ENCODE results near the gene CD48.
"Not testable (repeated sequence)": the region's sequence is repeated elsewhere in the genome, so short reads cannot be mapped to it uniquely, and the experiment has no call there.

Gene CD48

DNA sequence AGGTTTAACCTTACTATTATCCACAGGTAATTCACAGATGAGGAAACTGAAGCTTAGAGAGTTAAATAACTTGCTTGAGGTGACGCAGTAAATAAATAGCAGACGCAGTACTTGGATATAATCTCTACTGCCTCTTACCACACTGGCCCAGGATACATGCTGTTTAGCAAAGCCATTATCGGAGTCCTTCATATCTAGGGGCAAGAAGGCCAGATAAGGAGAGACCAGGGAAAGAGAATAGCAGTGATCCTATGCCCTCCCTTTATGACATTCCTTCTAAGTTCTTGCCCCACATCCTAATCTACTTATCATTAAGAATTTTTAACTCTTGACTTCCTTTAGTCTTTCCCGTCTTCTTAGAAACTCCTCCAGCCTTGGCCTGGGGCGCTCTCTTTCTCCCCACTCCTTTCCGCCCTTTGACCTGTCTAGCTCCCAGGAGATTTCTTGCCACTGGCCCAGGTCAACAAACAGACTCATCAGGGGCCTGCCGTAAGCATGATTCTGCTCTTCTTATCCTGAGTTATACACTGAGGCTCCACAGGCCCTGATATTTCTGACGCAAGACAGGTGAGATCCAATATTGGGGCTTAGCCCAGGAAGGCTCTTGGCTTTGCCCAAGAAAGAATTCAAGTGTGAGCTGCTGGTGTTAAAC is 53.3 kb downstream of the CD48 start:
- no peak for DNase-seq (ENCODE audit: low read depth in 1 of 2, low spot score in 1 of 2)

DNA sequence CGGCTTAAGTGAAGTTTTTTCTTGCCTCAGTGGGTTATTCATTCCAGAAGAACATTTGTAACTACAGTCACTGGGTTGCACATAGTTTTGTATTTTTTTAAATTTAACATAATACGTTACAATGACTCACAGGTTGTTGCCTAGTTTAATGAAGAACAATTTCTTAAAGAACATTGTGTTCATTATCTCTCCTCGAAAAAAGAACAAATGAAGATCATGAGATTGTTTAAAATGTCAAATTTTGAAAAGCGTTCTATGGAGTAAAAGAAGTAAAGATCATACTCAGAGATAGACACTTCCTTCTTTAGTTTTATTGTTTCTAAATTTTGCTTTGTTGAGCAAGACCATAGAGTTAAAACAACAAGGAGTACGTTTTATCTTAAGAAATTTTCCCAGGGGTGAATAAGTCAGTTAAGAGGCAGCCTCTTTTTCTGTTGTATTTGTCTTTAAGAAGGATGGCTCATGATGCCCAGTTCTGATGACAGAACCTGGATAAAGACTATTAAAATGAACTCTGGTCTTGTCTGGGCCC is 54.3 kb downstream of the CD48 start:
- DNase-seq (ENCODE audit: low read depth in 1 of 2, low spot score in 1 of 2), result no peak

GRCh38 chr1:160656737-160657136 is 54.9 kb downstream of the CD48 start:
- no peak for DNase-seq (ENCODE audit: low read depth in 1 of 2, low spot score in 1 of 2)

GRCh38 chr1:160653620-160654016 is 58.0 kb downstream of the CD48 start:
- DNase-seq (ENCODE audit: low read depth in 1 of 2, low spot score in 1 of 2), result no peak

DNA sequence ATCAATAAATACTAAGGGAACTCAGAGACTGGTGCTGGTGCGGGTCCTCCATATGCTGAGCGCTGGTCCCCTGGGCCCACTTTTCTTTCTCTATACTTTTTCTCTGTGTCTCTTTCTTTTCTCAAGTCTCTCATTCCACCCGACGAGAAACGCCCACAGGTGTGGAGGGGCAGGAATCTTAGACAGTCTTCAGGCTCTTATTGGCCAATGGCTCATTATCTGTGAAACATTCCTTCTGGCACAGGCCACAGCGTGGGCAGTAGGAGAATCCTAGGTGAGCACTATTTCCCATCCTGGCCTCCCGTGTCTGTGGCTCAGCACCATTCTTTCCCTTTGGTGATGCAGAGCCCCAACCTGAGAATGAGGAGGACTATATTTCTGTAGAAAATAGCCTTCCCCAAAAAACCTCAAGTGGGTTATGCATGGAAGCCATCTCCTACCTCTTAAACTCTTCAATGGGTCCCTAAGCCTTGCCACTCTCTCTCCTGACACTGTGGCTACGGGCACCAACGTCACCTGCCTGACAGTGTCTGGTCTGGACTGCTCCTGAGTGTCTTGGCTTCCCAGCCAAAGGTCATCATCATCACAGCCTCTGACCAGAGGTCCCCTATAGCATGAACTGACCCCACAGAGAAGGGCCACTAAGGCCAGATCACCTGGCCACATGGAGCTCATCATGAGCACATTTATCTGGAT is 58.5 kb downstream of the CD48 start:
- DNase-seq (ENCODE audit: low read depth in 1 of 2, low spot score in 1 of 2), result no peak

DNA sequence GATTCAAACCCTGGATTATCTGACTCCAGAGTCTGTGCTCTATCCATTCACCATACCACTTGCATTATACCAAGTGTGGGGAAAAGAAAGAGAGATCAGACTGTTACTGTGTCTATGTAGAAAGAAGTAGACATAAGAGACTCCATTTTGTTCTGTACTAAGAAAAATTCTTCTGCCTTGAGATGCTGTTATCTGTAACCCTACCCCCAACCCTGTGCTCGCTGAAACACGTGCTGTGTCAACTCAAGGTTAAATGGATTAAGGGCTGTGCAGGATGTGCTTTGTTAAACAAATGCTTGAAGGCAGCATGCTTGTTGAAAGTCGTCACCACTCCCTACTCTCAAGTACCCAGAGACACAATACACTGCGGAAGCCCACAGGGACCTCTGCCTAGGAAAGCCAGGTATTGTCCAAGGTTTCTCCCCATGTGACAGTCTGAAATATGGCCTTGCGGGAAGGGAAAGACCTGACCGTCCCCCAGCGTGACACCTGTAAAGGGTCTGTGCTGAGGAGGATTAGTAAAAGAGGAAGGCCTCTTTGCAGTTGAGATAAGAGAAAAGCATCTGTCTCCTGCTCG is 59.5 kb downstream of the CD48 start:
- DNase-seq (ENCODE audit: low read depth in 1 of 2, low spot score in 1 of 2), result not testable (repeated sequence)

DNA sequence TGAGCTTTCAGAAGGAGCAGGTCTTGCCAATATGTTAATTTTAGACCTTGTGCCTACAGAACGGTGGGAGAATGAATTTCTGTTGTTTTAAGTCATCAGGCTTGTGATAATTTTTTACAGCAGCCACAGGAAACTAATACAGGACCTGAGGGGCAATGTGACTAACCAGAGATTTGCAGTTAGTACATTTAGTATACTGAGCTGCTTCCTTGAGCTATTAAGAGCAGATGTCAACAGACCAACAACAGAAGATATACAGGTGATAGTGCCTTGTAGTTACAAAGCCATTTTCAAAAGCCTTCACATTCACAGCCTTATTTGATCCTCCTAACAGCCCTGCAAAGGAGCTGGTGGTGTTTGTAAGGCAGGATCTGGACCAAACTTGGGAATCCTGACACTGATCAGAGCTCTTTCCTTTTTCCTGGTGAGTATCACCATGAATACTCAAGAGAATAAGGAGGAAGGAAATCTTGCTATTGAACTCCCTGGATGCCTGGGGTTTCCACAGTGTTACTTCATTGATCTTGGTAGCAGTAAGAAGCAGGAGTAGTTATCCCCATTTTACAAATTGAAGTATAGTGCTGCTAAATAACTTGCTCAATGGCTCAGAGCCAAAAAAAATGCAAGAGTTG is 60.1 kb downstream of the CD48 start:
- no peak for DNase-seq (ENCODE audit: low read depth in 1 of 2, low spot score in 1 of 2)

- DNase-seq (ENCODE audit: low read depth in 1 of 2, low spot score in 1 of 2), result no peak
These were observed 64.3 kb downstream of the CD48 start for GRCh38 chr1:160647329-160647720.

- peak in 1 of 2 donors; percentile 42 for DNase-seq (ENCODE audit: low read depth in 1 of 2, low spot score in 1 of 2)
These were observed 64.8 kb downstream of the CD48 start, which contains the start of gene SLAMF1 for GRCh38 chr1:160646711-160647328. TSS of gene SLAMF1 (minus strand) at chr1:160647044. CDS start at chr1:160646945, 99 bp downstream.

- no peak for DNase-seq (ENCODE audit: low read depth in 1 of 2, low spot score in 1 of 2)
These were observed 65.4 kb downstream of the CD48 start for GRCh38 chr1:160646180-160646579.

DNA sequence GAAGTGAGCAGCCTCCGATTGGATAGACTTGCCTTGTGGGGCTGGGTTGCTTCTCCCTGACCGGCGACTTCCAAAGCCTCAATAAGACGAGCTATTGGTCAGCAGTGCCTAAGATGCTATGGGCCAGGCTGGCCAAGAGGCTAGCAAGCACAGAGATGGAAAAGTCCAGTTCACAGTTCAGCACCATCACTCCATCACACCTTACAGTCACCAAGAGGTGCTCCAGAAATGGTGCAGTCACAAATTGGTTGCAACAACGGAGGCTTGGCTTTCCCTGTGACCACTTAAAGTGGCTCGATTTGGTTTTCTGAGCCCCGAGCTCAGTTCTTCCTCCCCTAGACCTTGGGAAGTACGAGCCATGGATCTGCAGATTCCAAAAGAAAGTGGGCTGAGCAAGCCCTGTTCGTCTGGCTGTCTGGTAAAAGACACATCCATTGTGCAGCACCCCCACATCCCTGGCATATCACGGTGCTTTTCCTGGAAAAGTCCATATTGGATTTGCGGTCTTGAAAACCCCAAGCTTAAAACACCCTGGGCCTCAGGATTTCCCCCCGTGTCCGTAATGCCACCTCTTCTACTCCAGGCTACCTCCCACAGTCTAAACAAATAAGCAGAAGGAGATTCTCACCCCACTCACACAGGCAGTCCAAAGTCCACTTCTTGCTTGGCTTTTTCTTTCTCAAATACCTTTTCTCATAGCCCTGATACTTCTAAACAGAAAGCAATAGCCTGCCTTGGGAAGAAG is 66.1 kb downstream of the CD48 start:
- no peak for DNase-seq (ENCODE audit: low read depth in 1 of 2, low spot score in 1 of 2)

- no peak for DNase-seq (ENCODE audit: low read depth in 1 of 2, low spot score in 1 of 2)
These were observed 67.2 kb downstream of the CD48 start for GRCh38 chr1:160644399-160644798.

GRCh38 chr1:160643138-160643537 is 68.5 kb downstream of the CD48 start:
- no peak for DNase-seq (ENCODE audit: low read depth in 1 of 2, low spot score in 1 of 2)

DNA sequence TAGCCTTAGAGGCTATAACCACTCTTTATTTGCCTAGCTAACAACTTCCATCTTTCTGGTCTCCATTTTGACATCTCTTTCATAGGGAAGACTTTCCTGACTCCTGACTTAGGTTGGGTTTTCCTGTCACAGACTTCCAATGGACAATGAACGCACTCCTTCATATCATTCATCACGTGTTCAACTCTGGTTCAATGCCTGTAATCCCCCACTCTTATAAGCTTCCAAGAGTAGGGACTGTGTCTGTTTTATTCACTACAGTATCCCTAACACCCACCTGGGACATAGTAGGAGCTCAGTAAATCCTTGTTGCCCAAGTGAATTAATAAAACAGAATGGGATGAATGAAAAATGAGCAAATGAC is 69.4 kb downstream of the CD48 start:
- no peak for DNase-seq (ENCODE audit: low read depth in 1 of 2, low spot score in 1 of 2)

GRCh38 chr1:160641323-160642280 is 70.0 kb downstream of the CD48 start:
- DNase-seq (ENCODE audit: low read depth in 1 of 2, low spot score in 1 of 2), result peak in 1 of 2 donors; percentile 33

- DNase-seq (ENCODE audit: low read depth in 1 of 2, low spot score in 1 of 2), result no peak
These were observed 71.1 kb downstream of the CD48 start for GRCh38 chr1:160640359-160641123.

GRCh38 chr1:160639652-160640051 is 72.0 kb downstream of the CD48 start:
- no peak for DNase-seq (ENCODE audit: low read depth in 1 of 2, low spot score in 1 of 2)

- DNase-seq (ENCODE audit: low read depth in 1 of 2, low spot score in 1 of 2), result no peak
These were observed 72.7 kb downstream of the CD48 start for GRCh38 chr1:160638926-160639325.

DNA sequence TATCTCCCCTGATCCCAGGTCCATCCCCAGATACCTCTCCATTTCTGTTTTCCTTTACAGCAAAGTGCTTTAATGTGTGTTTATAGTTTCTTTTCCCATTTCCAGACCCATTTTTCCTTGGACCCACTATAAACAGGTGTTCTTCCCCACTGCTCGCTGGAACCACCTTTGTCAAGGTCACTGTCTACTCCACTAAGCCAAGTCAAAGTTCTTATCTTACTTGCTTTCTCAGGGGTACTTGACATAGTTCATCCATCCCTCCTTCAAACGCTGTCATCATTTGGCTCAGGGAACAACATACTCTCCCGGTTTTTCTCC is 73.1 kb downstream of the CD48 start:
- DNase-seq (ENCODE audit: low read depth in 1 of 2, low spot score in 1 of 2), result no peak

Data from activated CD4-positive, alpha-beta T cell treated with anti-CD3 and anti-CD28 coated beads, Interleukin-2, amount 50 U/mL, for 24 hours (primary cell).